B cell (primary cell): ENCODE results near the gene DNAJC10.

Experiments
- EZH2 ChIP-seq: IDR thresholded peaks from 2 replicates; pipeline ENCODE4 v1.6.1; 2012; ENCODE audit warnings: borderline replicate concordance, low read depth, mild to moderate bottlenecking, moderate library complexity, low read length; ENCODE audit not compliant: insufficient read depth, poor library complexity, severe bottlenecking
- TF ChIP-seq, protein P1 (sequence below): fragments of 200-600 bp; IDR thresholded peaks from one replicate; pipeline ENCODE4 v1.8.0; 2022; ENCODE audit warnings: antibody characterized with exemption, mild to moderate bottlenecking

DNA sequence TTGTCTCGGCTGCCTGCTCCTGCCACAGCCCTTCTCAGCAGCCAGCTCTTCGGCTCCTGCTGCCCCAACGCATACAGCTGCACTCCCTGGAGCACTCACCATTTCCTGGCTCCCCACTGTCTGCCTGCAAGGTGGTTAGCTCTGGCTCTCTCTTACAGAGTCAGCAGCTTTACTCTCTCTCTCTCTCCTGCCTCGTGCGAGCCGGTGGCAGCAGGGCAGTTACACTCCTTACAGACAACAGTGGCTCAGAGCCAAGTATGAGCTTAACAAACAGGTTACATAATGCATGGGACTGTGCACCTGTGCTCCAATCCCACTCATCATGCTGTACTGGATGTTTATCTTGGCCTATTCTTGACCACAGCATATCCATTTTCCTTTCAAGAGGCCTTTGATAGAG is 47.4 kb upstream of the DNAJC10 start:
- TF ChIP-seq, protein P1, sequence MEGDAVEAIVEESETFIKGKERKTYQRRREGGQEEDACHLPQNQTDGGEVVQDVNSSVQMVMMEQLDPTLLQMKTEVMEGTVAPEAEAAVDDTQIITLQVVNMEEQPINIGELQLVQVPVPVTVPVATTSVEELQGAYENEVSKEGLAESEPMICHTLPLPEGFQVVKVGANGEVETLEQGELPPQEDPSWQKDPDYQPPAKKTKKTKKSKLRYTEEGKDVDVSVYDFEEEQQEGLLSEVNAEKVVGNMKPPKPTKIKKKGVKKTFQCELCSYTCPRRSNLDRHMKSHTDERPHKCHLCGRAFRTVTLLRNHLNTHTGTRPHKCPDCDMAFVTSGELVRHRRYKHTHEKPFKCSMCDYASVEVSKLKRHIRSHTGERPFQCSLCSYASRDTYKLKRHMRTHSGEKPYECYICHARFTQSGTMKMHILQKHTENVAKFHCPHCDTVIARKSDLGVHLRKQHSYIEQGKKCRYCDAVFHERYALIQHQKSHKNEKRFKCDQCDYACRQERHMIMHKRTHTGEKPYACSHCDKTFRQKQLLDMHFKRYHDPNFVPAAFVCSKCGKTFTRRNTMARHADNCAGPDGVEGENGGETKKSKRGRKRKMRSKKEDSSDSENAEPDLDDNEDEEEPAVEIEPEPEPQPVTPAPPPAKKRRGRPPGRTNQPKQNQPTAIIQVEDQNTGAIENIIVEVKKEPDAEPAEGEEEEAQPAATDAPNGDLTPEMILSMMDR, result no peak
- TF ChIP-seq EZH2, result no peak
